Measurements from ENCODE around the gene SYNJ2. TPM values are rescaled to one million over a fixed set of nuclear protein-coding genes. Genes with fewer than 3 reads are reported as not detected.

SYNJ2 gene
- total and polyA plus RNA-seq, 11 donors = 7.5 to 27.0 (median 18.2) TPM

- no peak overlapping the region for H3K4me3 ChIP-seq
- DNase-seq (no peak), ATAC-seq (no peak)
- no peaks in the 10 kb centered on the region for H3K27me3 ChIP-seq
- no peaks in the 10 kb centered on the region for H3K36me3 ChIP-seq
- no peak for TF ChIP-seq CTCF (IDR thresholded peaks at IDR 0.05)
- TF ChIP-seq POLR2A (IDR thresholded peaks at IDR 0.05) = no peak
- 97 to 99% (median 98%) methylated on average over 4 of the region's 4 CpGs for WGBS, 4 donors
- H3K9me3 ChIP-seq = no peaks in the 10 kb centered on the region
- H3K27ac ChIP-seq = no peak overlapping the region
- intact Hi-C loops (cut with DNase I) = loop anchor here in 8 of 10 donors (1.0 to 5.0 kb wide), 7 partner anchors 43 to 88 kb away; no protein-coding TSS in a partner anchor
- peaks cover 0 to 48% (median 15%) of the 10 kb centered on the region in 12 donors for H3K4me1 ChIP-seq
These were observed 2.5 kb downstream of the SYNJ2 start for GRCh38 chr6:157984128-157984527.

GRCh38 chr6:157984686-157985225 lies 3.1 kb downstream of the SYNJ2 start:
- ATAC-seq = no peak
- Histone ChIP-seq H3K9me3 (no peaks in the 10 kb centered on the region), H3K27ac (no peak overlapping the region), H3K4me3 (no peak overlapping the region), H3K27me3 (no peaks in the 10 kb centered on the region), H3K4me1 (peaks cover 0 to 51% (median 20%) of the 10 kb centered on the region in 12 donors), H3K36me3 (no peaks in the 10 kb centered on the region)
- no peak for TF ChIP-seq POLR2A (IDR thresholded peaks at IDR 0.05)
- no peak for TF ChIP-seq CTCF (IDR thresholded peaks at IDR 0.05)
- WGBS, 4 donors = 85 to 95% (median 87%) methylated on average over 14 of the region's 14 CpGs
- intact Hi-C loops (cut with DNase I) = loop anchor here in 8 of 10 donors (1.0 to 5.0 kb wide), 7 partner anchors 43 to 88 kb away; no protein-coding TSS in a partner anchor
- no peak for DNase-seq

DNA sequence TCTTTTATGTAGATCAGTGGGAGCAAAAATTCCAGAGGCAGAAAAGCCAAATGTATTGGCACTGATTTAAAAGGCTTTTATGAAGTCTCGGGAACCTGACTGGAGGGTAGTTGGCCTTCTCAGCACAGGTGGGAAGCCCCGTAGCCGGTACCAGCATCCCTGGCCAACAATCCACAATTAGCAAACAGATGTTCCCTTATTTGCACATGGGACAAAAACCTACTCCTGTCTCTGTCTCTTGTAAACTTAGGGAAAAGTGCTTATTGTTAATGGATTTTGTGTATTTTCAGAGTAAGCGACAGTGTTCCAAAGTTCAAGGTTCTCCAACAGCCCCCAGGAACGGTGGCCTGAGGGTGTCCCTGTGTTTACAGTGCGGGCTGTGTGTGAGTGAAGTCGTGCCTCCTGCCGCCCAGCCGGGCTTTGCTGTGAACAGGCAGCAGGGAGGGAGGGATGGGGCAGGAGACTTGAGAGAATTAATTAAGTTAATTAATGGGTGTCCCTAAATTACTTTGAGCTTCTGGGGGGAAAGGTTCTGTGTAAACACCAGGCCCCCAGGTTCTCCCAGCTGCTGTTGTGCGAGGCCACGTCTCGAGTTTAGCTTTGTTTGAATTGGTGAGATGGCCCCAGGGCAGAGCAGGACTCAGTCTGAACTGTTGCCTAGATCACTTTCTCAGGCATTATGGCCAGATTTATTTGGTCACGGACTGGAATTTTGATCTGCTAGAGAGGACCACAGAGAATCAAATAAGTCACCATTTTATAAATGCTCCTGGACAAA lies 3.9 kb downstream of the SYNJ2 start:
- 78 to 89% (median 82%) methylated on average over 13 of the region's 13 CpGs for WGBS, 4 donors
- H3K27ac ChIP-seq = peak overlapping the region in 1 of 12 donors; percentile 15

DNA sequence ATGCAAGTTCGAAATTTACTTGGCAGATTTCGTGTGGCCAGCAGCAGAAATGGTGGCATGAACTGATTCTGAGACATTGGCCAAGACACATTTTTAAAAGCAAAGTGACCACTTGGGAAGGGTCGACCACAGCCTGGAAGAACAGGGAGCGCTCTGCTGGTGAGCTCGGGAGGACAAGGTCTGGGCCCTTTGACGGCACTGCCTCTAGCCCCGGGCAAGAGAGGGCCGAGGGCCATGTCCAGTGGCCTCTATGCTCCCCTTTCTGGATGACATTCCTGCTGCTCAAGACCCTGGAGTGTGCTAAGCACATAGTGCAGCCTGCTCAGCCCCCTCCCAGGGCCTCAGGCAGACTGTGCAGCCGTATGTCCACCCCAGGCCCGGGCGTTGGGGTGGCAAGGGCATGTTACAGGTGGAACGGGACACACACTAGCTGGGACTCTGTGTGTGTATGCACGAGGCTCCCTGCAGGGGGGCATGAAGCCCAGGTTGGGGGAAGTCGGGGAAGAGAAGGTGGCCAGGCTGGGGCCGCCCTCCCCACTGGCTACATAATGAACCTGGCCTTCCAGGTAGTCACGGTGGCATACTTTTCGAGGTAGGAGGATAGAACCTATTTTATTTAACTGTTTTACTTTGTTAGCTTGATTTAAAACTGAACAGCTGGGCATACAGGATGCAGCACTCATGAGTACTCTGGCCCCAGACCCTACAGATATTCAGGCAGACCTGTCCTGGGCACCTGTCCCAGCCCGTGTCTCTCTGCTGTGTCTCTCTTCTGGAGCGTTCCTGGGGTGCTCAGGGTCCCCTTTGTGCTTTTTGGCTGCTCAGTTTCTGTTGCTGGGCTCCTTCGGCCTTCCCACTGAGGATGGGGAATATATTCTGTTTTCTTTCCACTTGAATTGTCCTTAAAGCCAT lies 6.4 kb downstream of the SYNJ2 start:
- TF ChIP-seq CTCF (IDR thresholded peaks at IDR 0.05) (no peak), POLR2A (IDR thresholded peaks at IDR 0.05) (no peak)
- Histone ChIP-seq H3K9me3 (no peaks in the 10 kb centered on the region), H3K36me3 (no peaks in the 10 kb centered on the region), H3K27me3 (no peaks in the 10 kb centered on the region), H3K4me3 (no peak overlapping the region), H3K4me1 (peaks cover 0 to 48% (median 22%) of the 10 kb centered on the region in 12 donors), H3K27ac (peak overlapping the region in 4 of 12 donors; percentile 39 to 67 (median 43))
- WGBS, 4 donors = 85 to 89% (median 88%) methylated on average over 16 to 20 of the region's 20 CpGs
- intact Hi-C loops (cut with DNase I) = no loop called here
- ATAC-seq = peak in 2 of 4 donors; percentile 6 to 12
- no peak for DNase-seq

More for the DNA sequence above, 3.9 kb downstream of the SYNJ2 start:
- no peaks in the 10 kb centered on the region for H3K27me3 ChIP-seq
- H3K4me3 ChIP-seq = no peak overlapping the region
- no peaks in the 10 kb centered on the region for H3K9me3 ChIP-seq
- no peaks in the 10 kb centered on the region for H3K36me3 ChIP-seq
- DNase-seq (no peak), ATAC-seq (no peak)
- no peak for TF ChIP-seq POLR2A (IDR thresholded peaks at IDR 0.05)
- intact Hi-C loops (cut with DNase I) = loop anchor here in 1 of 10 donors (2.0 kb wide), 1 partner anchor 85 kb away; no protein-coding TSS in a partner anchor
- peaks cover 0 to 55% (median 28%) of the 10 kb centered on the region in 12 donors for H3K4me1 ChIP-seq

Measured in heart left ventricle (tissue), 16 donors.